ENCODE measurements around the gene DHRSX. TPM values are rescaled to one million over a fixed set of nuclear protein-coding genes. Genes with fewer than 3 reads are reported as not detected.

DHRSX gene
- total and polyA plus RNA-seq, 2 of the 13 experiments (the other 11 are each of a cell fraction or from before 2014, with no cell fraction given): 15.5 to 24.3 TPM

- TF ChIP-seq CHD4 (IDR thresholded peaks at IDR 0.05; ENCODE audit: borderline replicate concordance, low read length): peak; percentile 26; the same call in 1 of the 2 replicates
- 0 out of 2 replicates have a peak, but pooled peaks have one; percentile 22 for TF ChIP-seq ZNF431 (CRISPR knock-in tag; IDR thresholded peaks at IDR 0.05; ENCODE audit: borderline replicate concordance, low read depth)
- no peak for TF ChIP-seq NFKB2 (CRISPR knock-in tag; IDR thresholded peaks at IDR 0.05; ENCODE audit: borderline replicate concordance)
- TF ChIP-seq MAX (IDR thresholded peaks at IDR 0.05): peak; percentile 43; the same call in 1 of the 2 replicates
- peak; percentile 67; the same call in 1 of the 2 replicates for TF ChIP-seq CEBPB (IDR thresholded peaks at IDR 0.05; ENCODE audit: borderline replicate concordance, low read depth, low read length)
- peak overlapping the region; percentile 91 for H3K4me2 ChIP-seq (ENCODE audit: low read depth, low read length)
- H4K20me1 ChIP-seq (ENCODE audit: insufficient read depth, low read length): no peaks in the 10 kb centered on the region
- no peak overlapping the region for H2AFZ ChIP-seq (ENCODE audit: low read length)
- ChIA-PET CTCF (ENCODE audit: low intra/inter-chr PET ratio, low total read pairs) (no interaction called here), POLR2A (no interaction called here)
- H3K79me2 ChIP-seq (ENCODE audit: insufficient read depth, low read length): no peaks in the 10 kb centered on the region
- no TSS peak for BruUV-seq (replicated peaks)
- peak overlapping the region; percentile 78 for H3K27ac ChIP-seq (ENCODE audit: extremely low read length, insufficient read depth, low read length)
- ATAC-seq (no peak), DNase-seq (ENCODE audit: low spot score) (no peak), FAIRE-seq (no peak)
- H3K4me1 ChIP-seq (ENCODE audit: insufficient read depth, low read length): peaks cover 48% of the 10 kb centered on the region
- H3K36me3 ChIP-seq (replicated peaks in 1 of 2; ENCODE audit: control insufficient read depth in 1 of 2, insufficient read depth in 2 of 2, low read length in 2 of 2): no peaks in the 10 kb centered on the region; a peak in 1 of 5 replicates
- intact Hi-C loops (cut with micrococcal nuclease; ENCODE audit: unreplicated experiment) (loop anchor here (5.0 kb wide), 3 partner anchors 66 to 191 kb away; no protein-coding TSS in a partner anchor), in situ Hi-C loops (cut with HindIII; ENCODE audit: extremely low pct_ligation_motif_present, low pct_unique_long_range_greater_than_20kb) (no loop called here)
- H3K9ac ChIP-seq (ENCODE audit: insufficient read depth, low read depth, low read length): peak overlapping the region; percentile 75
- H3K27me3 ChIP-seq (ENCODE audit: control insufficient read depth in 1 of 2, insufficient read depth in 2 of 2, low read length in 2 of 2): no peaks in the 10 kb centered on the region
- H3K9me3 ChIP-seq (ENCODE audit: low read length): no peaks in the 10 kb centered on the region
- H3K4me3 ChIP-seq (replicated peaks in 1 of 3; ENCODE audit: insufficient read depth in 1 of 3, low read depth in 2 of 3, low read length in 3 of 3): peak overlapping the region; percentile 51 to 67 (median 57); a peak in 5 of 6 replicates
- 46% methylated on average over 9 of the region's 9 CpGs for WGBS (ENCODE audit: low lambda C conversion rate)
Measured at GRCh38 chrX:2401201-2401589, 99.6 kb downstream of the DHRSX start.

GRCh38 chrX:2398064-2398656, 102.6 kb downstream of the DHRSX start:
- no peak overlapping the region for H3K9ac ChIP-seq (ENCODE audit: insufficient read depth, low read depth, low read length)
- H3K27ac ChIP-seq (ENCODE audit: extremely low read length, insufficient read depth, low read length): no peak overlapping the region
- FAIRE-seq (no peak), DNase-seq (ENCODE audit: low spot score) (no peak), ATAC-seq (no peak)
- CTCF ChIA-PET (ENCODE audit: low intra/inter-chr PET ratio, low total read pairs): no interaction called here
- no peak overlapping the region for H3K4me3 ChIP-seq (replicated peaks in 1 of 3; ENCODE audit: insufficient read depth in 1 of 3, low read depth in 2 of 3, low read length in 3 of 3)
- H3K79me2 ChIP-seq (ENCODE audit: insufficient read depth, low read length): no peaks in the 10 kb centered on the region
- H3K4me1 ChIP-seq (ENCODE audit: insufficient read depth, low read length): peaks cover 32% of the 10 kb centered on the region
- POLR2A ChIA-PET: no interaction called here
- intact Hi-C loops (cut with micrococcal nuclease; ENCODE audit: unreplicated experiment) (no loop called here), in situ Hi-C loops (cut with HindIII; ENCODE audit: extremely low pct_ligation_motif_present, low pct_unique_long_range_greater_than_20kb) (no loop called here)
- WGBS (ENCODE audit: low lambda C conversion rate): 96% methylated on average over 14 of the region's 14 CpGs
- no peaks in the 10 kb centered on the region; a peak in 1 of 5 replicates for H3K36me3 ChIP-seq (replicated peaks in 1 of 2; ENCODE audit: control insufficient read depth in 1 of 2, insufficient read depth in 2 of 2, low read length in 2 of 2)
- no peak overlapping the region for H3K4me2 ChIP-seq (ENCODE audit: low read depth, low read length)
- H4K20me1 ChIP-seq (ENCODE audit: insufficient read depth, low read length): no peaks in the 10 kb centered on the region
- BruUV-seq (replicated peaks): no TSS peak
- H3K9me3 ChIP-seq (ENCODE audit: low read length): no peaks in the 10 kb centered on the region
- H2AFZ ChIP-seq (ENCODE audit: low read length): no peak overlapping the region
- H3K27me3 ChIP-seq (ENCODE audit: control insufficient read depth in 1 of 2, insufficient read depth in 2 of 2, low read length in 2 of 2): no peaks in the 10 kb centered on the region
- TF ChIP-seq FOSL2 (CRISPR knock-in tag; IDR thresholded peaks at IDR 0.05): peak; percentile 54; the same call in 1 of the 2 replicates
- peak; percentile 75 for TF ChIP-seq ZNF770 (CRISPR knock-in tag; IDR thresholded peaks at IDR 0.05)
- TF ChIP-seq SMARCE1 (IDR thresholded peaks at IDR 0.05; ENCODE audit: borderline replicate concordance): no peak

Data from HepG2 (cell line).